22Rv1 (cell line): Measurements from ENCODE around the gene CENPS.

ENCODE experiments used
- CTCF ChIP-seq: fragments of 450-650 bp; IDR thresholded peaks from 2 replicates; pipeline ENCODE4 v1.5.1; 2017; ENCODE audit warnings: mild to moderate bottlenecking
- ZFX ChIP-seq: fragments of 450-650 bp; IDR thresholded peaks from 2 replicates; pipeline ENCODE4 v1.6.1; 2017; ENCODE audit warnings: antibody characterized with exemption, borderline replicate concordance

- TF ChIP-seq CTCF (no peak), ZFX (no peak)
Measured at GRCh38 chr1:10451287-10451686, 21.1 kb downstream of the CENPS start.
